Thyroid gland (tissue), 4 donors: ENCODE results near the gene VMAC.

Source experiments
- POLR2A ChIP-seq, 2 donors: fragments of 450-650 bp; IDR thresholded peaks; one replicate each; pipeline ENCODE4 v1.6.1; 2017; ENCODE audit warnings: antibody characterized with exemption in 2 of 2, mild to moderate bottlenecking in 2 of 2, moderate library complexity in 1 of 2
- TF ChIP-seq, protein P1 (sequence below), 6 experiments: fragments of 200-600 bp in 3 of 6; fragments of 450-650 bp in 3 of 6; sonication (generic) in 3 of 6; IDR thresholded peaks; one replicate each; pipeline ENCODE4 v1.5.1; 2016 to 2019; ENCODE audit warnings: antibody characterized with exemption in 6 of 6, mild to moderate bottlenecking in 2 of 6, inconsistent platforms in 1 of 6, moderate library complexity in 1 of 6

DNA sequence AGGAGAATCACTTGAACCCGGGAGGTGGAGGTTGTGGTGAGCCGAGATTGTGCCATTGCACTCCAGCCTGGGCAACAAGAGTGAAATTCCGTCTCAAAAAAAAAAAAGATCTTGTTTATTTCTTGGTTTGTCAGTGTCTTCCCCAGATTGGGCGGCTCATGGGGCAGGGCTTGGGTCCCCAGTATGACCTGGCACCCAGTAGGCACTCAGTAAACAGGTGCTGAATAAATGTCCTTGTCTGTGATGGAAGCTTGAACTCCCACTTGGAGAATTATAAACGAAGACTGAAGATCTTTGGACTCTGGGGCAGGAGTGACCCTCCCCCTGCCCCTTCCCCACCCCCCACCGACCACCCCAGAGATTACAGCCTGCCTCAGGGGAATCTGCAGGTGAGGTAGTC is 24.5 kb upstream of the VMAC start:
- TF ChIP-seq, protein P1, sequence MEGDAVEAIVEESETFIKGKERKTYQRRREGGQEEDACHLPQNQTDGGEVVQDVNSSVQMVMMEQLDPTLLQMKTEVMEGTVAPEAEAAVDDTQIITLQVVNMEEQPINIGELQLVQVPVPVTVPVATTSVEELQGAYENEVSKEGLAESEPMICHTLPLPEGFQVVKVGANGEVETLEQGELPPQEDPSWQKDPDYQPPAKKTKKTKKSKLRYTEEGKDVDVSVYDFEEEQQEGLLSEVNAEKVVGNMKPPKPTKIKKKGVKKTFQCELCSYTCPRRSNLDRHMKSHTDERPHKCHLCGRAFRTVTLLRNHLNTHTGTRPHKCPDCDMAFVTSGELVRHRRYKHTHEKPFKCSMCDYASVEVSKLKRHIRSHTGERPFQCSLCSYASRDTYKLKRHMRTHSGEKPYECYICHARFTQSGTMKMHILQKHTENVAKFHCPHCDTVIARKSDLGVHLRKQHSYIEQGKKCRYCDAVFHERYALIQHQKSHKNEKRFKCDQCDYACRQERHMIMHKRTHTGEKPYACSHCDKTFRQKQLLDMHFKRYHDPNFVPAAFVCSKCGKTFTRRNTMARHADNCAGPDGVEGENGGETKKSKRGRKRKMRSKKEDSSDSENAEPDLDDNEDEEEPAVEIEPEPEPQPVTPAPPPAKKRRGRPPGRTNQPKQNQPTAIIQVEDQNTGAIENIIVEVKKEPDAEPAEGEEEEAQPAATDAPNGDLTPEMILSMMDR (IDR thresholded peaks at IDR 0.05): no peak
- TF ChIP-seq POLR2A (IDR thresholded peaks at IDR 0.05): no peak
